ENCODE data around the gene CEP112. TPM values are rescaled to one million over a fixed set of nuclear protein-coding genes. Genes with fewer than 3 reads are reported as not detected.
"Not testable (repeated sequence)": the region's sequence is repeated elsewhere in the genome, so short reads cannot be mapped to it uniquely, and the experiment has no call there.

Gene CEP112
- total RNA-seq, 4 donors from 2014 or later, result 14.6 to 21.2 (median 20.2) TPM

DNA sequence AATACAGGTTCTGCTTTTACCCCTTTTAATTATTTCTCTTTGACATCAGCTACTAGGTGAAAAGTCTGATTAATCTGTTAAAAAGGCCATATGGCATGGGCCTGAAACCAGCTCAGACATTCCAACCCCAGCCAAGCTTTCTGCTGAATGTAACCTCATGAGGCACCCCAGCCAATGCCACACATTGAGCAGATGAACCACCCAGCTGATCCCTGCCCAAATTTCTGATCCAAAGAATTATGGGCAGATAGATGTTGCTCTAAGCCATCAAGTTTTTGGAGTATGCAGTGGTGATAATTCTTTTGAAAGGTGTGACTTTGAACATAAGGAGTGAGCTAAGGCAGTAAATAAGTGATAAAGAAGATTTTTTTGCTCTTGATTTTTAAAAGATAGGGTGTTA is 452.9 kb downstream of the CEP112 start:
- no peak overlapping the region for H3K27ac ChIP-seq
- H3K4me1 ChIP-seq, result peaks cover 11% of the 10 kb centered on the region in 2 donors
- no peaks in the 10 kb centered on the region for H3K36me3 ChIP-seq
- H3K9me3 ChIP-seq, result no peaks in the 10 kb centered on the region
- intact Hi-C loops (cut with DNase I), result no loop called here
- H3K4me3 ChIP-seq (replicated peaks in 1 of 3), result no peak overlapping the region
- H3K27me3 ChIP-seq, result no peaks in the 10 kb centered on the region
- TF ChIP-seq, protein P1, sequence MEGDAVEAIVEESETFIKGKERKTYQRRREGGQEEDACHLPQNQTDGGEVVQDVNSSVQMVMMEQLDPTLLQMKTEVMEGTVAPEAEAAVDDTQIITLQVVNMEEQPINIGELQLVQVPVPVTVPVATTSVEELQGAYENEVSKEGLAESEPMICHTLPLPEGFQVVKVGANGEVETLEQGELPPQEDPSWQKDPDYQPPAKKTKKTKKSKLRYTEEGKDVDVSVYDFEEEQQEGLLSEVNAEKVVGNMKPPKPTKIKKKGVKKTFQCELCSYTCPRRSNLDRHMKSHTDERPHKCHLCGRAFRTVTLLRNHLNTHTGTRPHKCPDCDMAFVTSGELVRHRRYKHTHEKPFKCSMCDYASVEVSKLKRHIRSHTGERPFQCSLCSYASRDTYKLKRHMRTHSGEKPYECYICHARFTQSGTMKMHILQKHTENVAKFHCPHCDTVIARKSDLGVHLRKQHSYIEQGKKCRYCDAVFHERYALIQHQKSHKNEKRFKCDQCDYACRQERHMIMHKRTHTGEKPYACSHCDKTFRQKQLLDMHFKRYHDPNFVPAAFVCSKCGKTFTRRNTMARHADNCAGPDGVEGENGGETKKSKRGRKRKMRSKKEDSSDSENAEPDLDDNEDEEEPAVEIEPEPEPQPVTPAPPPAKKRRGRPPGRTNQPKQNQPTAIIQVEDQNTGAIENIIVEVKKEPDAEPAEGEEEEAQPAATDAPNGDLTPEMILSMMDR (IDR thresholded peaks at IDR 0.05), result no peak
- TF ChIP-seq POLR2A (IDR thresholded peaks at IDR 0.05), result no peak
- no peak for DNase-seq

DNA sequence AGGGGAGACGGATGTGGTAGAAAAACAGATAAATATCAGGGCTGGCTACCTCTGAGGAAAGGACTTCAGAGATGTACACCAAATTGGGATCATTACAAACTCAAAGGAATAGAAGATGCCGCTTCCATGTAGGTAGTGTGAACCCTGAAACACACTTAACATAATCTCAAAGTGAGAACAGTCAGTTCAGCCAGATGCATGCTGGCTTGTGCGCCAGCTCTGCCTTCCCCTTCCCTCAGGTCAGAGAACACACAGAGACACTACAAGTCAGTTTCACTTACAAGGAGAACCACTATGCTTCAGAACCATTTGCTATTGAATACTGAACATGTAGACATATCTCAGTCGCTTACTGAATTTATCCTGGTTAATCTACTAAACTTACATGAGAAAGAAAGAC is 454.5 kb downstream of the CEP112 start:
- intact Hi-C loops (cut with DNase I), result no loop called here
- no peak for DNase-seq
- TF ChIP-seq, protein P1 (IDR thresholded peaks at IDR 0.05), result no peak
- no peak for TF ChIP-seq POLR2A (IDR thresholded peaks at IDR 0.05)
- H3K4me3 ChIP-seq (replicated peaks in 1 of 3), result no peak overlapping the region
- 99% methylated on average over 4 of the region's 4 CpGs for WGBS, 2 donors
- no peak overlapping the region for H3K27ac ChIP-seq
- no peaks in the 10 kb centered on the region for H3K36me3 ChIP-seq
- H3K9me3 ChIP-seq, result no peaks in the 10 kb centered on the region
- H3K27me3 ChIP-seq, result no peaks in the 10 kb centered on the region
- H3K4me1 ChIP-seq, result peaks cover 4% of the 10 kb centered on the region in 2 donors

DNA sequence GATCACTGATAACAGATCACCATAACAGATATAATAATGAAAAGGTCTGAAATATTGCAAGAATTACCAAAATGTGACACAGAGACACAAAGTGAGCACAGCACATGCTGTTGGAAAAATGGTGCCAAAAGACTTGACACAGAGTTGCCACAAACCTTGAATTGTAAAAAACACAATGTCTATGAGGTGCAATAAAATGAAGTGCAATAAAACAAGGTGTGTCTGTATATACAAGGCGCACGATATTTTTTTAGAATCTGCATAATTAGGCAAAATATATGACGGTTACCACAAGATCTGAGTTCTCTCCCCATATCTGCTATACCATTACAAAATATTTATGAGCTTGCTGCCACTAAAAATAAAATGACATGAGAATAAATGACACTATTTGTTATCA is 458.6 kb downstream of the CEP112 start:
- intact Hi-C loops (cut with DNase I), result no loop called here
- no peaks in the 10 kb centered on the region for H3K27me3 ChIP-seq

DNA sequence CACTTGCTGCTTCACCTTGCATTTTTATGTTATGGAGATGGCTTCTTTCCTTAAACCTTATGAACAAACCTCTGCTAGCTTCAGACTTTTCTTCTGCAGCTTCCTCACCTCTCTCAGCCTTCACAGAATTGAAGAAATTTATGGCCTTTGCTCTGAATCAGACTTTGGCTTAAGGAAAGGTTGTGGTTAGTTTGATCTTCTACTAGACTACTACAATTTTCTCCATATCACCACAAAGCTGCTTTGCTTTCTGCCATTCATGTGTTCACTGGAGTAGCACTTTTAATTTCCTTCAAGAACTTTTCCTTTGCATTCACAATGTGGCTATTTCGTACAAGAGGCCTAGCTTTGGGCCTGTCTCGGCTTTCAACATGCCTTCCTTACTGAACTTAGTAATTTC is 459.3 kb downstream of the CEP112 start:
- intact Hi-C loops (cut with DNase I); H3K9me3 ChIP-seq; H3K36me3 ChIP-seq; H3K4me3 ChIP-seq (replicated peaks in 1 of 3); DNase-seq; H3K4me1 ChIP-seq; H3K27ac ChIP-seq; H3K27me3 ChIP-seq: not testable (repeated sequence)
- 96 to 97% methylated on average over 2 of the region's 2 CpGs for WGBS, 2 donors

More for the DNA sequence above, 458.6 kb downstream of the CEP112 start:
- Histone ChIP-seq H3K9me3 (no peaks in the 10 kb centered on the region), H3K27ac (no peak overlapping the region), H3K4me1 (peaks cover 0 to 6% of the 10 kb centered on the region in 2 donors), H3K36me3 (no peaks in the 10 kb centered on the region), H3K4me3 (replicated peaks in 1 of 3) (no peak overlapping the region)
- 93 to 95% methylated on average over 3 of the region's 3 CpGs for WGBS, 2 donors
- no peak for DNase-seq
- TF ChIP-seq, protein P1 (IDR thresholded peaks at IDR 0.05), result no peak
- TF ChIP-seq POLR2A (IDR thresholded peaks at IDR 0.05), result no peak

DNA sequence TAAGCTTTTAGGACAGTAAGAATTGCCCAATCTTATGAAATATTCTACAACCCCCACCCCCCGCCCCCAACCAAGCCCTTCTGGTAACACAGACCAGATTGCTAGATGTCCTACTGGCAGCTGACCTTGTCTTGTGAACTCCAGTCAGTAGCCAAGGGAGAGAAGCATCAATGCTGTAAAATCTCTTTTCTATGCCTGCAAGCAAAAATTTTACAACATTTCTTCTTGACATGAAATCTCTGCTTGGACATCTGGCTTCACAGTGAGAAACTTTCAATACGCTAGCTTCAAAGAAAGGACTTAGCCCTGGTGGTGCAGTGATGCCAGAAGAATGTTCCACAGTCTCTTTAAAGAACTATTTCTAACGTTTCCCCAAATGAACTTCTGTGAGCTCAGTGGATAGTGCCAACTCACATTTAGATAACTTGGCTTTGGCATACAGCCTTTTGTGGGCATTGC is 461.2 kb downstream of the CEP112 start:
- WGBS, 2 donors, result 78 to 83% methylated on average over 3 of the region's 3 CpGs
- intact Hi-C loops (cut with DNase I), result no loop called here
- H3K4me3 ChIP-seq (replicated peaks in 1 of 3), result no peak overlapping the region
- no peaks in the 10 kb centered on the region for H3K27me3 ChIP-seq
- H3K4me1 ChIP-seq, result peaks cover 0 to 6% of the 10 kb centered on the region in 2 donors
- no peak for DNase-seq
- TF ChIP-seq, protein P1 (IDR thresholded peaks at IDR 0.05), result no peak
- no peak for TF ChIP-seq POLR2A (IDR thresholded peaks at IDR 0.05)
- no peaks in the 10 kb centered on the region for H3K36me3 ChIP-seq
- H3K27ac ChIP-seq, result no peak overlapping the region
- no peaks in the 10 kb centered on the region for H3K9me3 ChIP-seq

DNA sequence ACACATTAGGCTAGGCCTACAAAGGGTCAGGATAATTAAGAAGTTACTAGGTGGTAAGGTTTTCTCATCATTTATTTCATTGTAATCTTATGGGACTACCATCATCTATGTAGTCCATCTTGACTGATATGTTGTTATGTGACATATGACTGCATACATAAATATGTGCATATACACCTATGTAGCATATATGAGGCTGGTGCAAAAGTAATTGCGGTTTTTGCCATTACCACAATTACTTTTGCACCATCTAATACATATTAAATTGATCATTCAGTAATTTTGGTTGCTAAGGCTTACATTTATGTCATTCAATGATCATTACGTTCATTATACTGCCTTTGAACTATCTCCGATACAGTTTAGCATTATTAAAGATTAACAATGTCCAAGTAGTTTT is 462.7 kb downstream of the CEP112 start:
- Histone ChIP-seq H3K4me3 (replicated peaks in 1 of 3) (no peak overlapping the region), H3K4me1 (peaks cover 0 to 6% of the 10 kb centered on the region in 2 donors), H3K9me3 (no peaks in the 10 kb centered on the region), H3K27ac (no peak overlapping the region), H3K27me3 (no peaks in the 10 kb centered on the region), H3K36me3 (no peaks in the 10 kb centered on the region)
- intact Hi-C loops (cut with DNase I), result no loop called here
- TF ChIP-seq, protein P1 (IDR thresholded peaks at IDR 0.05), result no peak
- TF ChIP-seq POLR2A (IDR thresholded peaks at IDR 0.05), result no peak
- no peak for DNase-seq
- 97 to 98% methylated on average over 3 of the region's 3 CpGs for WGBS, 2 donors
